GM19324 (cell line): Measurements from ENCODE around the gene ATP9B.
"Not testable (repeated sequence)": the region's sequence is repeated elsewhere in the genome, so short reads cannot be mapped to it uniquely, and the experiment has no call there.

Source experiments
- ATAC-seq: cut with Tn5 transposase; IDR thresholded peaks from one replicate; pipeline ENCODE4 v1.9.1; 2021; ENCODE audit warnings: mild to moderate bottlenecking, moderate library complexity; ENCODE audit not compliant: unreplicated experiment, low FRiP score

The ATP9B gene

GRCh38 chr18:79133724-79134123 is 64.5 kb downstream of the ATP9B start:
- ATAC-seq = no peak

- ATAC-seq = no peak
These were observed 66.7 kb downstream of the ATP9B start for GRCh38 chr18:79135924-79136323.

- no peak for ATAC-seq
These were observed 67.5 kb downstream of the ATP9B start for GRCh38 chr18:79136742-79137141.

- ATAC-seq = no peak
These were observed 70.0 kb downstream of the ATP9B start for GRCh38 chr18:79139206-79139605.

- ATAC-seq = no peak
These were observed 77.8 kb downstream of the ATP9B start for GRCh38 chr18:79147014-79147413.

GRCh38 chr18:79151191-79151590 is 82.0 kb downstream of the ATP9B start:
- ATAC-seq = no peak

- no peak for ATAC-seq
These were observed 87.1 kb downstream of the ATP9B start for GRCh38 chr18:79156327-79156726.

GRCh38 chr18:79164706-79165105 is 95.5 kb downstream of the ATP9B start:
- no peak for ATAC-seq

- no peak for ATAC-seq
These were observed 97.5 kb downstream of the ATP9B start for GRCh38 chr18:79166702-79167101.

- ATAC-seq = no peak
These were observed 98.5 kb downstream of the ATP9B start for GRCh38 chr18:79167526-79168190.

- no peak for ATAC-seq
These were observed 100.9 kb downstream of the ATP9B start for GRCh38 chr18:79169958-79170555.

- ATAC-seq = not testable (repeated sequence)
These were observed 103.1 kb downstream of the ATP9B start for GRCh38 chr18:79172331-79172730.

GRCh38 chr18:79173742-79174141 is 104.5 kb downstream of the ATP9B start:
- no peak for ATAC-seq

- ATAC-seq = no peak
These were observed 108.9 kb downstream of the ATP9B start for GRCh38 chr18:79178113-79178531.

GRCh38 chr18:79182047-79182713 is 113.0 kb downstream of the ATP9B start:
- ATAC-seq = no peak

- ATAC-seq = no peak
These were observed 116.5 kb downstream of the ATP9B start for GRCh38 chr18:79185648-79186047.

- ATAC-seq = no peak
These were observed 117.5 kb downstream of the ATP9B start for GRCh38 chr18:79186649-79187048.

- ATAC-seq = no peak
These were observed 118.5 kb downstream of the ATP9B start for GRCh38 chr18:79187532-79188277.

GRCh38 chr18:79191418-79191817 is 122.2 kb downstream of the ATP9B start:
- ATAC-seq = no peak

GRCh38 chr18:79191956-79192355 is 122.8 kb downstream of the ATP9B start:
- ATAC-seq = no peak

- ATAC-seq = no peak
These were observed 124.6 kb downstream of the ATP9B start for GRCh38 chr18:79193826-79194225.
